ENCODE measurements around the gene SLAMF7.
A peak's percentile ranks its signal among the peaks of the same experiment; 100 is the strongest.
"Not testable (repeated sequence)": the region's sequence is repeated elsewhere in the genome, so short reads cannot be mapped to it uniquely, and the experiment has no call there.

The SLAMF7 gene

GRCh38 chr1:160774886-160775719 is 36.1 kb downstream of the SLAMF7 start:
- no peak for DNase-seq (ENCODE audit: low read depth)

DNA sequence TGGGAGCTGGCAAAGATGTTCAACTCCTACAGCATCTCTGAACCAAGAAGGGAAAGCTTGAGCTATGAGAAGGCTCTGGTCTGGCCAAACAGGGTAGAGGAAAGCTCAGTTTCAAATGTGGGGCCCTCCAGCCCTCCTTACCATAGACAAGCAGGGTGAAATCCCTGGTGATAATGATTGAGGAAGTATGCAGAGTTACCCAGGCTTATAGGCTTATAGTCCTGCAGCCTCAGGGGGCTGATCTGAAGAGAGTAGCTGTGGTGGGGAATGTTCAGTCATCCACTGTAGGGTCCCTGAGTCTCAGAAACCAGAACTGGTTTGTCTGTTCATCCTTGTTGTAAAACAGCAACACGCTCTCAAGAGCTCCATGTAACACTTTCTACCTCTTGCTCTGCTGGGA is 37.1 kb downstream of the SLAMF7 start:
- DNase-seq (ENCODE audit: low read depth): no peak

DNA sequence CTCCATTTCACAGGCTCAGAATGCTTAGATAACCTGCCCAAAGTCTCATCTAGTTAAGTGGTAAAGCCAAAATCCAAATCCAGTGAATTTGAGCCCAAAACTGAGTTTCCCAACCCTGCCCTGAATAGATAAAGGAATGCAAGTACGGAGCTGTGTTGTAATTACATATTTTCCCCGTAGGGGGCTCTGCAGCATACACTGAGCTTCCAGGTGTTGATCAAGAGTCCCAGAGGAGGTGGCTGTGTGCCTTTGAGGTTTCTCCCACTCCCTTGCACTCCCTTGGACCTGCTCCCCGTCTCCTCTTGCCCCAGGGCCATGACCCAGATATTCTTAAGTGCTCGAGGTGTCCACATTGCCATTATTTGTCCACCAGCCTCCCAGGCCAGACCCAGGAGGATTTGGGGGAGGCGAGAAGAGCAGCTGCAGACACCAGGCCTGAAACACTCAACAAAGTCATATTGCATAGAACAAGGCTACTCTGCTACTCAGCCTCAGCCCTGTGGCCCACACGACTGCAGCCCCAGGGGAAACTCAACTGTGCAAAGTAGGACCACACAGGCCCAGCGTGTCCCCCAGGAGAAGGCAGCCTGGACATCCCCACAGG is 38.5 kb downstream of the SLAMF7 start:
- DNase-seq (ENCODE audit: low read depth): no peak

DNA sequence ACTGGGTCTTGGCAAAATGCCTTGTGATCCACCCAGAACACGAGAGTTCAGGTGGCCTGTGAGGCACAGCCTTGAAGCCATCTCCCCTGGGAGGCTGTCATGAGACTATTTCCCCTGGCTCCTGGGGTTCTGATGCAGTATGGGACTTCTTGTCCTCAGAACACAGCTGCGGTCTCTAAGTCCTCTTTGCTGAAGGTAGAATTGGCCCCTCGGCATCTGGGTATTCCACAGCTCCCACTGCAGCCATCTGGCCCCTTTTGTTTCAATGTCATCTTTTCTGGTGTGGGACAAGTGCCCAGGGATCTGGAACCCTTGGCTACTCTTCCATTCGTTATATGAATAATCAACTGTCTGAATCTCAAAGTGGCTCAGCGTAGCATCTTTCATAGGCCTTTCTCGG is 39.9 kb downstream of the SLAMF7 start:
- no peak for DNase-seq (ENCODE audit: low read depth)

DNA sequence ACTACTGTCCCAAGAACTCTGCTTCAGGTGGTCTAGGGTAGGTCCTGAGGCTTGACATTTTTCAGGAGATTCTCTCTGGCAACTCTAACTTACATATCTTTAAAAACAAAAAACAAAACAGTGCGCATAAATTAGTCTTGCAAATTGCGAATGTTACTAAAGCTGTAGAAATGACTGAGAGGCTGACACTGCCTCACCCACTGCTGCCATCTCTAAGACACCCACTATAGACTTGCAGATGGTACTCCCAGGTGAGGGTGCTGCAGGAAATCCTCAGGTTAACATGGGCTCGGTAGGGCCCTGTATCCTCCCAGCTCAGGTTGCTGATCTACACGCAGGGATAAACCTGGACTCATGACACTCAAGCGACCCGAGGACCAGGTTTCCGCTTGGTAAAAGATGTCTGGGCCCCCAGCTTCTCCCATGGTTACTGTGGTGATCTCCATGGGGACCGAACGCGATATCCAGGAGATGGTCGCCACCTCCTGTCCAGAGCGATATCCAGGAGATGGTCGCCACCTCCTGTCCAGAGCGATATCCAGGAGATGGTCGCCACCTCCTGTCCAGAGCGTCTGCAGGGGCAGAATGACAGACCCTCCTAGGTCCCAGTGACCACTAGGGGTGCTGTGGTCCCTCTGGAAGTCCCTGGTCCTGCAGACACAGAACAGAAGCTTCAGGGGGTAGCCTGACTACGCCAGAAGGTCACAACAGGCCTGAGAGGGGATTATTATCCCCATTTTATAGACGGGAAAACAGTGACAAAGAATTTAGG is 40.8 kb downstream of the SLAMF7 start:
- no peak for DNase-seq (ENCODE audit: low read depth)

DNA sequence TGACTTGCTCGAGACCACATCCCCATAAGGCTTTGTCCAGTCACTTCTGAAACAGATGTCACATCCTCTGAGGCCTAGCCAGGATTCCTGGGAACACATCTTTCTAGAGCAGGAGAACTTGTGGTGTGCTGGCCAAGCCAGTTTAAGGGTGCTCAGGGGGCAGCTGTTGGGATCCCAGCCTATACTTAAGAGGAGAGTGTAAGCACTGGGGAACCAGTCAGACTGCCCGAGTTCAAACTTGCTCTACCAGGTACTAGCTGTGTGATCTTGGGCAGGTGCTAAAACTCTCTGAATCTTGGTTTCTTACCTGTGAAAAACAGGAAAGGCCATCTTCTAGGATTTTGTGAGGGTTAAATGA is 41.3 kb downstream of the SLAMF7 start:
- DNase-seq (ENCODE audit: low read depth): no peak

GRCh38 chr1:160781186-160781766 is 42.2 kb downstream of the SLAMF7 start:
- DNase-seq (ENCODE audit: low read depth): no peak

- DNase-seq (ENCODE audit: low read depth): no peak
These were observed 43.1 kb downstream of the SLAMF7 start for GRCh38 chr1:160781914-160782689.

DNA sequence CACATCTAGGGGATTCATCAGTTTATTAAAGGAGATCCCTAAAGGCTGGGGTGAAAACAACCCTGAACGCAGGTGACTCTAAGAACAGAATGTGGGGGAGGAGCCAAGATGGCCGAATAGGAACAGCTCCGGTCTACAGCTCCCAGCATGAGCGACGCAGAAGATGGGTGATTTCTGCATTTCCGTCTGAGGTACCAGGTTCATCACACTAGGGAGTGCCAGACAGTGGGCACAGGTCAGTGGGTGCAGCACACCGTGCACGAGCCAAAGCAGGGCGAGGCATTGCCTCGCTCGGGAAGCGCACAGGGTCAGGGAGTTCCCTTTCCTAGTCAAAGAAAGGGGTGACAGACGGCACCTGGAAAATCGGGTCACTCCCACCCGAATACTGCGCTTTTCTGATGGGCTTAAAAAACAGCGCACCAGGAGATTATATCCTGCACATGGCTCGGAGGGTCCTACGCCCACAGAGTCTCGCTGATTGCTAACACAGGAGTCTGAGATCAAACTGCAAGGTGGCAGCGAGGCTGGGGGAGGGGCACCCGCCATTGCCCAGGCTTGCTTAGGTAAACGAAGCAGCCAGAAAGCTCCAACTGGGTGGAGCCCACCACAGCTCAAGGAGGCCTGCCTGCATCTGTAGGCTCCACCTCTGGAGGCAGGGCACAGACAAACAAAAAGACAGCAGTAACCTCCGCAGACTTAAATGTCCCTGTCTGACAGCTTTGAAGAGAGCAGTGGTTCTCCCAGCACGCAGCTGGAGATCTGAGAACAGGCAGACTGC is 44.1 kb downstream of the SLAMF7 start:
- not testable (repeated sequence) for DNase-seq (ENCODE audit: low read depth)

GRCh38 chr1:160789051-160789701 is 50.1 kb downstream of the SLAMF7 start:
- DNase-seq (ENCODE audit: low read depth): no peak

DNA sequence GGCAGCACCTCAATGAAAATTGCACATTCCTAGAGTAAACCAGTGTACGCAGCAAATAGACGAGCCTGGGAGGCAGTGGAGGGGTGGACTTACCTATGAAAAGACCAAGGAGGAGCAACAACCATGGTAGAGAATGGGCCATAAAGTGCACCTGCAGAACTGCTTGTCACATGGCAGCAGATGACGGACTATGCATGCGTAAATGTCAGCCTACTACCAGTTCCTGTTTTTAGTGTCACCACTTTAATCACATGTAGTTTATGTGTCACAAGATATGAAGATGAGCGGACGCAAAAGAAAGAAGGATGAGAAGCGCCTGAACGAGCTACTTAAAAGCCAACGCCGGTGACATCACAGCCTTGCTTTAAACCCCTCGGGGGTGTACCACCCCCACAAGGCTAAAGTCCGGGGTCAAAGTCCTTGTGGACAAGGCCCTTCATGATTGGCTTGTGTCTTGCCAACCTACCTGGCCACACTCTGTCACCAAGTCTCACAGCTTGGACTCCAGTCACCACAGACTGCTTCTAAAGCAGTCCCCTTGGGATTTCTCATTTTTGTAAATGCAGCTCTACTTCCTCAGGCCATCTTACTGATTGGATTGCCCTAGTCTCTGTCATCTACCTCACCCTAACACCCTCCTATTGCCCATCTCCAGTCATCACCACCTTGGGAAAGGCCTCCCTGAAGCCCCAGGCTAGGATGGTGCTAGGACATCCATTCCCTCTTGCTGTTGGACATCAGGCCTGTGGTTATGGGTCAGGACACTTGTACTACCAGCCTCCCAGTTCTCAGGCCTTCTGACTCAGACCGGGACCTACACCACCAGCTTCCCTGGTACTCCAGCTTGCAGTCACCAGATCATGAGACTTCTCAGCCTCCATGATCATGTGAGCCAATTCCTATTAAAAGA is 50.9 kb downstream of the SLAMF7 start:
- DNase-seq (ENCODE audit: low read depth): no peak

DNA sequence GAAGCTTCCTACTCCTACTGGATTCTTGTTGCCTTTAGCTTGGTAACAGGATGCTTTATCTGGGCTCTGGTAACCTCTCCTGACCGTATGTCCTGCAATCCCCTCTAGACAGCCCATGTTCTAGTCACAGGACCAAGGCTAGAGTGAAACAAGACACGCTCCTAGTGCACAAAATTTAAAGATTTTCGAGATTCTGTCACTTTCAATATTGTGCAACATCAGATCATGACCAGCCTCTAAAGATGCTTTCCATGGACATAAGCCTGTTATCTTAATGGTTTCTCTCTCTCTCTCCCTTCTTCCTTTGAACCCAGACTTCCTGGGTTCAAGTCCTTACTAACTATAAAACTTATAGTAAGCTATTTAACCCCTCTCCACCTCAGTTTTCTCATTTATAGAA is 55.3 kb downstream of the SLAMF7 start:
- DNase-seq (ENCODE audit: low read depth): no peak

DNA sequence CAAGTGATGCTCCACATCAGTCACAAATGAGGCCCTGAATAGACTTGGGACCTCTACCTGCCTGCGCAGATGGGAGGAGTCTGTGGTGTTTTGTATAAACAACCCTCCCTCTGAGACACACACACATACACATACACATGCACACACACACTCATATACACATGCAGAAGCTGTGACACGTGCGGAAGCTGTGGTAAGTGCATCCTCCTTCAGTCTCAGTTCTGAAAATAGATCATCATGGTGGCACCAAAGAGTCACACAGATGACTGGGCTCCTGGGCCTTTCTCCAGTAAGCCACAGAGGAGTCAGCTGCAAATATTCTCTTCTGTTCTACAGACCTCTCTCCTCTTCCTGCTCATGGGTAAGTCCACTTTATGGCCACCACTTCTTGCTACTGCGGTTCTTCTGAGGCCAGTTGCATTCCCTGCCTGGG is 56.9 kb downstream of the SLAMF7 start, which contains the start of gene LY9:
LY9 (plus strand) TSS at position 224 of the 433 bp plus-strand sequence; CDS start at position 238, 14 bp downstream.
- DNase-seq (ENCODE audit: low read depth): peak; percentile 14

DNA sequence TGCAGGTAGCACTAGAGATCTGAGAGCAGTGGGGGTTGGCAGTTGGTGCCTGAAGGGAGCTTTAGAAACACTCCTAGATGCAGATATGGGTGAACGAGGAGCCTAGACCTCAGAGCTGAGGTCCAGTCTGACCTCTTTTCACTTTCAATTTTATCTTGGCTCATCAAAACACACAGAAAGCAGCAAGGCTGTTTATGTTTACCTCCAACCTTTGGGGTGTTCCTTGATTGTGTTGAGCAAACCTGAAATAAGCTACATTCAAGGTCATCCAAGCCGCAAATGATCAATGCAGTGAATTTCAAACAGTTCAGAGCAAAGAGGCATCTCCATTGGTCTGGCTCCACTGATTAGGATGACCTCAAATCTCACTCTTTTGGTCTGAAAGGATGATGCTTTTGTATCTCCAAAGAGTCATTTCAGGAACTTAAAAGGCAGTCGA is 58.2 kb downstream of the SLAMF7 start:
- no peak for DNase-seq (ENCODE audit: low read depth)

DNA sequence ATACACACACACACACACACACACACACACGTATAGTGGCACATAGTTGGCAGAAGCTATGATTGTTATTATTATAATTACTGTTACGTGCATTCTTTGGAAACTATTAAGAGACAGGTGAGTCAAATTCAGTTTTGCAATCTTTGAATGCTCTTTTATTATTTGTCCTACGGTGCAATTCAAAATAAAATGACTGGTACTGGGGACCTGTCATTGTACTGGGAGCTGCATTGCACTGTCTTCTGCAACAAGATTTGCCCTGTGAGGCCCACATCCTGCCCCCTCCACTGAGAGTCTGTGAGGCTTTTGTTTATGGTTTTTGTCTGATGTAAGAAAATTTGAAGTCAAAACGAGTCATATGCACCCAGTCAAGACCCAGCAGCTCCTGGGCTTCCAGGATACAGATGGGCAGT is 58.8 kb downstream of the SLAMF7 start:
- DNase-seq (ENCODE audit: low read depth): no peak

DNA sequence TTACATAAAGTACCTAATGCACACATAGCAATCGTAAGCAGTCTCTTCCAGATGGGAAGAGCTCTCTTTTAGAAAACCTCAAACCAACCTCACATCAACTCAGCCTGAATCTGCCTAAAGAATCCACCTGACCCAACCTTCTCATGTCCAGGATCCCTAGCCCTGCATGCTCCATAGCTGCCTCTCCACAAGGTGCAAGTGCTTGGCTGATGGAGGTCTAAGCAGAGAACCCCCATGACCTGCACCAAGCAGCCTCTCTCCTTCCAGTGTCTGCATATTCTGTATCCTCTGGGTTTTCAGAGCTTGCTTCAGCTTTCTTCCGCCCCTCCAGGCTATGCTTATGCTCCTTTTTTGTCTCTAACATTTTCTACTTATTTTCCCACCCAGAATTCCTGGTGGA is 59.4 kb downstream of the SLAMF7 start:
- DNase-seq (ENCODE audit: low read depth): no peak

DNA sequence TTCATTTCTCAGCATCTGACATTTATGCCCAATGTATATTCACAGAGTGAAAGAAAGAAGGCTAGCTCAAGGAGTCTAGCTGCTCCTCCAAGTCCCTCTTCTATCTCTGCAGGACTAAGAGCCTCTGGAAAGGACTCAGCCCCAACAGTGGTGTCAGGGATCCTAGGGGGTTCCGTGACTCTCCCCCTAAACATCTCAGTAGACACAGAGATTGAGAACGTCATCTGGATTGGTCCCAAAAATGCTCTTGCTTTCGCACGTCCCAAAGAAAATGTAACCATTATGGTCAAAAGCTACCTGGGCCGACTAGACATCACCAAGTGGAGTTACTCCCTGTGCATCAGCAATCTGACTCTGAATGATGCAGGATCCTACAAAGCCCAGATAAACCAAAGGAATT is 60.6 kb downstream of the SLAMF7 start:
- no peak for DNase-seq (ENCODE audit: low read depth)

- DNase-seq (ENCODE audit: low read depth): no peak
These were observed 61.1 kb downstream of the SLAMF7 start for GRCh38 chr1:160800142-160800541.
